OCI-LY1 (cell line): ENCODE data around the gene MAPK12.

ENCODE experiments used
- EZH2 ChIP-seq: fragments of 200-600 bp; sonication (generic), shearing (Covaris generic); IDR thresholded peaks from 2 replicates; pipeline ENCODE4 v1.8.0; 2017; ENCODE audit warnings: borderline replicate concordance, mixed run types, mild to moderate bottlenecking, antibody characterized with exemption, low read length, moderate library complexity, mixed read lengths
- TF ChIP-seq, protein P1 (sequence below): fragments of 200-600 bp; sonication (generic), shearing (Covaris generic); IDR thresholded peaks from 2 replicates; pipeline ENCODE4 v1.5.1; 2017; ENCODE audit warnings: mild to moderate bottlenecking, antibody characterized with exemption, low read length, moderate library complexity, mixed read lengths

DNA sequence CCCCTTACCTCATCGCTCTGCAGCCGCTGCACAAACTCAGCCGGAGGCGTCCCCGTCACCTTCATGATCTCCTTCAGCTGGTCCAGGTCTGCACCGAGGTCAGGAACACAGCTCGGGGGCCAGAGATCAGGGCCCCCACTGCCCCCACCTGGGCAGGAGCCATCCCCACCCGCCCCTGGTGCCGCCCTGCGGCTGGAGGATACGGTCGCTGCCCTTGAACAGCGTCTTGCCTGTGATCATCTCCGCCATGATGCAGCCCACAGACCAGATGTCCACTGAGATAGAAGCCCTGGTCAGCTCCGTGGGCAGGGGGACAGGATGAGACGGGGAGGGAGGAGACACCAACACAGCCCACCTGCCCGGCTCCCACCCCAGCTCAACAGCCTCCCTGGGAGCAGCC, 5.9 kb downstream of the MAPK12 start:
- TF ChIP-seq, protein P1, sequence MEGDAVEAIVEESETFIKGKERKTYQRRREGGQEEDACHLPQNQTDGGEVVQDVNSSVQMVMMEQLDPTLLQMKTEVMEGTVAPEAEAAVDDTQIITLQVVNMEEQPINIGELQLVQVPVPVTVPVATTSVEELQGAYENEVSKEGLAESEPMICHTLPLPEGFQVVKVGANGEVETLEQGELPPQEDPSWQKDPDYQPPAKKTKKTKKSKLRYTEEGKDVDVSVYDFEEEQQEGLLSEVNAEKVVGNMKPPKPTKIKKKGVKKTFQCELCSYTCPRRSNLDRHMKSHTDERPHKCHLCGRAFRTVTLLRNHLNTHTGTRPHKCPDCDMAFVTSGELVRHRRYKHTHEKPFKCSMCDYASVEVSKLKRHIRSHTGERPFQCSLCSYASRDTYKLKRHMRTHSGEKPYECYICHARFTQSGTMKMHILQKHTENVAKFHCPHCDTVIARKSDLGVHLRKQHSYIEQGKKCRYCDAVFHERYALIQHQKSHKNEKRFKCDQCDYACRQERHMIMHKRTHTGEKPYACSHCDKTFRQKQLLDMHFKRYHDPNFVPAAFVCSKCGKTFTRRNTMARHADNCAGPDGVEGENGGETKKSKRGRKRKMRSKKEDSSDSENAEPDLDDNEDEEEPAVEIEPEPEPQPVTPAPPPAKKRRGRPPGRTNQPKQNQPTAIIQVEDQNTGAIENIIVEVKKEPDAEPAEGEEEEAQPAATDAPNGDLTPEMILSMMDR: no peak
- TF ChIP-seq EZH2: no peak
